Cardiac muscle cell (in vitro differentiated cells and primary cell): ENCODE measurements around the gene CYS1. TPM values are rescaled to one million over a fixed set of nuclear protein-coding genes. Genes with fewer than 3 reads are reported as not detected.
"Not testable (repeated sequence)": the region's sequence is repeated elsewhere in the genome, so short reads cannot be mapped to it uniquely, and the experiment has no call there.

Experiments
- DNase-seq, 2 donors: peaks; one replicate each; pipeline versions ENCODE4 v3.0.0 to v3.0.0-alpha.2; 2010 to 2017; ENCODE audit warnings: low read depth in 1 of 2, low spot score in 1 of 2
- H3K27ac ChIP-seq: fragments of 200-600 bp; sonication (generic); 2 replicates; pipeline ENCODE4 v1.5.1; 2016
- H3K27me3 ChIP-seq: fragments of 200-600 bp; sonication (generic); 2 replicates; pipeline ENCODE4 v1.6.0; 2016; ENCODE audit warnings: control low read depth
- H3K36me3 ChIP-seq: fragments of 200-600 bp; sonication (generic); 2 replicates; pipeline ENCODE4 v1.5.1; 2016; ENCODE audit warnings: control low read depth
- H3K4me1 ChIP-seq: fragments of 200-600 bp; sonication (generic); 2 replicates; pipeline ENCODE4 v1.8.1; 2017; ENCODE audit warnings: low read depth, mild to moderate bottlenecking, mixed run types
- H3K4me3 ChIP-seq: fragments of 200-600 bp; sonication (generic); 2 replicates; pipeline ENCODE4 v1.5.1; 2016; ENCODE audit warnings: mild to moderate bottlenecking
- H3K9me3 ChIP-seq: fragments of 200-600 bp; sonication (generic); 2 replicates; pipeline ENCODE4 v1.5.1; 2017; ENCODE audit warnings: low read depth, mild to moderate bottlenecking, control low read depth
- polyA plus RNA-seq: library from polyadenylated mRNA; unstranded; fragments of >200 nt; fragmentation: Nextera tagmentation; extraction: Ambion mirVana; gene quantifications from 2 replicates; pipeline ENCODE4 v1.2.1, GENCODE V29; 2016
- total RNA-seq: library from RNA; depleted of rRNA; stranded (reverse); fragments of >200 nt; gene quantifications from 2 replicates; pipeline ENCODE4 v1.2.3, GENCODE V29; 2016
- TF ChIP-seq, protein P1 (sequence below): IDR thresholded peaks from 2 replicates; pipeline ENCODE4 v1.5.1; 2012; ENCODE audit warnings: low read depth, mild to moderate bottlenecking, low read length

Gene CYS1
- total and polyA plus RNA-seq, 2 experiments from 2014 or later: 0.89 to 1.1 TPM

DNA sequence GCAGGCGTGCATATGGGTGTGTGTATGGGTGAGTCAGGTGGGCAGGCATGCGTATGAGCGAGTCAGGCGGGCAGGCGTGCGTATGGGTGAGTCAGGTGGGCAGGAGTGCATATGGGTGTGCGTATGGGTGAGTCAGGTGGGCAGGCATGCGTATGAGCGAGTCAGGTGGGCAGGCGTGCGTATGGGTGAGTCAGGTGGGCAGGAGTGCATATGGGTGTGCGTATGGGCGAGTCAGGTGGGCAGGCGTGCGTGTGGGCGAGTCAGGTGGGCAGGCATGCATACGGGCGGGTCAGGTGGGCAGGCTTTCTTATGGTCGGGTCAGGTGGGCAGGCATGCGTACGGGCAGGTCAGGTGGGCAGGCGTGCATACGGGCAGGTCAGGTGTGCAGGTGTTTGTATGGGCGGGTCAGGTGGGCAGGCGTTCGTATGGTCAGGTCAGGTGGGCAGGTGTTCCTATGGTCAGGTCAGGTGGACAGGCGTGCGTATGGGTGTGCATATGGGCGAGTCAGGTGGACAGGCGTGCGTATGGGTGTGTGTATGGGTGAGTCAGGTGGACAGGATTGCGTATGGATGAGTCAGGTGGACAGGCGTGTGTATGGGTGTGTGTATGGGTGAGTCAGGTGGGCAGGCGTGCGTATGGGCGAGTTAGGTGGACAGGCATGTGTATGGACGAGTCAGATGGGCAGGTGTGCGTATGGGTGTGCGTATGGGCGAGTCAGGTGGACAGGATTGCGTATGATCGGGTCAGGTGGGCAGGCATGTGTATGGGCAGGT is 65.6 kb downstream of the CYS1 start:
- no peak for DNase-seq
- Histone ChIP-seq H3K4me3 (no peak overlapping the region), H3K9me3 (no peaks in the 10 kb centered on the region), H3K36me3 (no peaks in the 10 kb centered on the region), H3K4me1 (peaks cover 5% of the 10 kb centered on the region), H3K27ac (no peak overlapping the region), H3K27me3 (no peaks in the 10 kb centered on the region)
- TF ChIP-seq, protein P1, sequence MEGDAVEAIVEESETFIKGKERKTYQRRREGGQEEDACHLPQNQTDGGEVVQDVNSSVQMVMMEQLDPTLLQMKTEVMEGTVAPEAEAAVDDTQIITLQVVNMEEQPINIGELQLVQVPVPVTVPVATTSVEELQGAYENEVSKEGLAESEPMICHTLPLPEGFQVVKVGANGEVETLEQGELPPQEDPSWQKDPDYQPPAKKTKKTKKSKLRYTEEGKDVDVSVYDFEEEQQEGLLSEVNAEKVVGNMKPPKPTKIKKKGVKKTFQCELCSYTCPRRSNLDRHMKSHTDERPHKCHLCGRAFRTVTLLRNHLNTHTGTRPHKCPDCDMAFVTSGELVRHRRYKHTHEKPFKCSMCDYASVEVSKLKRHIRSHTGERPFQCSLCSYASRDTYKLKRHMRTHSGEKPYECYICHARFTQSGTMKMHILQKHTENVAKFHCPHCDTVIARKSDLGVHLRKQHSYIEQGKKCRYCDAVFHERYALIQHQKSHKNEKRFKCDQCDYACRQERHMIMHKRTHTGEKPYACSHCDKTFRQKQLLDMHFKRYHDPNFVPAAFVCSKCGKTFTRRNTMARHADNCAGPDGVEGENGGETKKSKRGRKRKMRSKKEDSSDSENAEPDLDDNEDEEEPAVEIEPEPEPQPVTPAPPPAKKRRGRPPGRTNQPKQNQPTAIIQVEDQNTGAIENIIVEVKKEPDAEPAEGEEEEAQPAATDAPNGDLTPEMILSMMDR: no peak

DNA sequence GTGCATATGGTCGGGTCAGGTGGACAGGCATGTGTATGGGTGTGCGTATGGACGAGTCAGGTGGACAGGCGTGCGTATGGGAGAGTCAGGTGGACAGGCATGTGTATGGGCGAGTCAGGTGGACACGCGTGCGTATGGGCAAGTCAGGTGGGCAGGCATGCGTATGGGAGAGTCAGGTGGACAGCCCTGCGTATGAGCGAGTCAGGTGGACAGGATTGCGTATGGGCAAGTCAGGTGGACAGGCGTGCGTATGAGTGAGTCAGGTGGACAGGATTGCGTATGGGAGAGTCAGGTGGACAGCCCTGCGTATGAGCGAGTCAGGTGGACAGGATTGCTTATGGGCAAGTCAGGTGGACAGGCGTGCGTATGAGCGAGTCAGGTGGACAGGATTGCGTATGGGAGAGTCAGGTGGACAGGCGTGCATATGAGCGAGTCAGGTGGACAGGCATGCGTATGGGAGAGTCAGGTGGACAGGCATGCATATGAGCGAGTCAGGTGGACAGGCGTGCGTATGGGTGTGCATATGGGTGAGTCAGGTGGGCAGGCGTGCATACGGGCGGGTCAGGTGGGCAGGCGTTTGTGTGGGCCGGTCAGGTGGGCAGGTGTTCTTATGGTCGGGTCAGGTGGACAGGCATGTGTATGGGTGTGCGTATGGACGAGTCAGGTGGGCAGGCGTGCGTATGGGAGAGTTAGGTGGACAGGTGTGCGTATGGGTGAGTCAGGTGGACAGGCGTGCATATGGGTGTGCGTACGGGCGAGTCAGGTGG is 66.4 kb downstream of the CYS1 start:
- DNase-seq, H3K36me3 ChIP-seq, H3K27ac ChIP-seq, H3K4me3 ChIP-seq, H3K4me1 ChIP-seq, H3K27me3 ChIP-seq, H3K9me3 ChIP-seq: not testable (repeated sequence)

- H3K27me3 ChIP-seq: no peaks in the 10 kb centered on the region
- TF ChIP-seq, protein P1: no peak
Measured at GRCh38 chr2:10012963-10013461, 67.2 kb downstream of the CYS1 start.

GRCh38 chr2:10012366-10012962 is 67.7 kb downstream of the CYS1 start:
- not testable (repeated sequence) for H3K4me1 ChIP-seq, H3K27ac ChIP-seq, H3K9me3 ChIP-seq, H3K27me3 ChIP-seq, H3K36me3 ChIP-seq, DNase-seq, H3K4me3 ChIP-seq

More at GRCh38 chr2:10012963-10013461, 67.2 kb downstream of the CYS1 start:
- Histone ChIP-seq H3K9me3 (no peaks in the 10 kb centered on the region), H3K27ac (no peak overlapping the region), H3K4me3 (no peak overlapping the region), H3K36me3 (no peaks in the 10 kb centered on the region), H3K4me1 (peaks cover 5% of the 10 kb centered on the region)
- no peak for DNase-seq

GRCh38 chr2:10011606-10012325 is 68.4 kb downstream of the CYS1 start:
- not testable (repeated sequence) for H3K27me3 ChIP-seq, H3K36me3 ChIP-seq, H3K9me3 ChIP-seq, H3K27ac ChIP-seq, DNase-seq, H3K4me1 ChIP-seq, H3K4me3 ChIP-seq

GRCh38 chr2:10010861-10011605 is 69.2 kb downstream of the CYS1 start:
- H3K9me3 ChIP-seq, DNase-seq, H3K27ac ChIP-seq, H3K4me1 ChIP-seq, H3K4me3 ChIP-seq, H3K27me3 ChIP-seq, H3K36me3 ChIP-seq: not testable (repeated sequence)
